ENCODE results near the gene CIT. TPM values are rescaled to one million over a fixed set of nuclear protein-coding genes. Genes with fewer than 3 reads are reported as not detected.
A peak's percentile ranks its signal among the peaks of the same experiment; 100 is the strongest.

Gene CIT
- total and polyA plus RNA-seq, 10 of the 15 experiments (the other 5 are each of a cell fraction or from before 2014, with no cell fraction given) = 1.0 to 38.2 (median 14.9) TPM

- TF ChIP-seq TCF3 (IDR thresholded peaks at IDR 0.05; ENCODE audit: borderline replicate concordance, insufficient read depth, low read depth, low read length) = no peak
Observed at GRCh38 chr12:119660076-119660475, 217.0 kb downstream of the CIT start (continued).

- H4K20me1 ChIP-seq (ENCODE audit: control insufficient read depth, insufficient read depth) = no peaks in the 10 kb centered on the region
- no peak overlapping the region for H3K4me2 ChIP-seq (ENCODE audit: control insufficient read depth, insufficient read depth)
- CTCF ChIA-PET = interaction anchor here (0.7 to 2.5 kb wide), 13 partner anchors 8 to 217 kb away, joined by 3 to 23 read pairs (median 4); partner anchors contain the start of gene PRKAB1
- intact Hi-C loops (cut with micrococcal nuclease; ENCODE audit: unreplicated experiment) (no loop called here), in situ Hi-C loops (cut with MboI) (loop anchor here (25.0 kb wide), 1 partner anchor 1522 kb away; the partner anchor contains the start of gene PEBP1)
- no peak overlapping the region for H3K4me3 ChIP-seq
- H3K79me2 ChIP-seq (ENCODE audit: control insufficient read depth, insufficient read depth, low read length) = no peaks in the 10 kb centered on the region
- no peak overlapping the region for H3K27ac ChIP-seq (ENCODE audit: control insufficient read depth, insufficient read depth)
- WGBS (ENCODE audit: insufficient coverage, insufficient replicate concordance, low lambda C conversion rate, missing lambda C conversion rate) = 16% methylated on average over 6 of the region's 6 CpGs
- RAD21 ChIA-PET (ENCODE audit: unreplicated experiment) = interaction anchor here (0.8 to 1.7 kb wide), 3 partner anchors 23 to 214 kb away, joined by 3 read pairs; no protein-coding TSS in a partner anchor
- POLR2A ChIA-PET = no interaction called here
- ATAC-seq (peak; percentile 87), DNase-seq (ENCODE audit: low read depth, low spot score) (no peak), FAIRE-seq (no peak)
- H2AFZ ChIP-seq (ENCODE audit: control insufficient read depth, low read depth, low read length) = no peak overlapping the region
- no peak for TF ChIP-seq KLF5 (IDR thresholded peaks at IDR 0.05; ENCODE audit: partially characterized antibody)
- TF ChIP-seq SMC3 (IDR thresholded peaks at IDR 0.05; ENCODE audit: borderline replicate concordance, low read length) = peak; percentile 43; the same call in 1 of the 2 replicates
- TF ChIP-seq, protein P1, sequence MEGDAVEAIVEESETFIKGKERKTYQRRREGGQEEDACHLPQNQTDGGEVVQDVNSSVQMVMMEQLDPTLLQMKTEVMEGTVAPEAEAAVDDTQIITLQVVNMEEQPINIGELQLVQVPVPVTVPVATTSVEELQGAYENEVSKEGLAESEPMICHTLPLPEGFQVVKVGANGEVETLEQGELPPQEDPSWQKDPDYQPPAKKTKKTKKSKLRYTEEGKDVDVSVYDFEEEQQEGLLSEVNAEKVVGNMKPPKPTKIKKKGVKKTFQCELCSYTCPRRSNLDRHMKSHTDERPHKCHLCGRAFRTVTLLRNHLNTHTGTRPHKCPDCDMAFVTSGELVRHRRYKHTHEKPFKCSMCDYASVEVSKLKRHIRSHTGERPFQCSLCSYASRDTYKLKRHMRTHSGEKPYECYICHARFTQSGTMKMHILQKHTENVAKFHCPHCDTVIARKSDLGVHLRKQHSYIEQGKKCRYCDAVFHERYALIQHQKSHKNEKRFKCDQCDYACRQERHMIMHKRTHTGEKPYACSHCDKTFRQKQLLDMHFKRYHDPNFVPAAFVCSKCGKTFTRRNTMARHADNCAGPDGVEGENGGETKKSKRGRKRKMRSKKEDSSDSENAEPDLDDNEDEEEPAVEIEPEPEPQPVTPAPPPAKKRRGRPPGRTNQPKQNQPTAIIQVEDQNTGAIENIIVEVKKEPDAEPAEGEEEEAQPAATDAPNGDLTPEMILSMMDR (IDR thresholded peaks at IDR 0.05 in 2 of 3, conservative IDR thresholded peaks at IDR 0.05 in 1 of 3; ENCODE audit: control insufficient read depth in 2 of 3, extremely low read depth in 1 of 3, insufficient read depth in 1 of 3, low read depth in 3 of 3, low read length in 3 of 3) = peak; percentile 82 to 90 (median 90)
- TF ChIP-seq NFYA (IDR thresholded peaks at IDR 0.05; ENCODE audit: borderline replicate concordance, low read depth, low read length) = no peak
- TF ChIP-seq RAD21 (IDR thresholded peaks at IDR 0.05; ENCODE audit: insufficient read depth, low read depth, low read length) = peak; percentile 42
- H3K27me3 ChIP-seq (replicated peaks in 1 of 2; ENCODE audit: control insufficient read depth in 2 of 2, insufficient read depth in 2 of 2, low read length in 1 of 2) = no peaks in the 10 kb centered on the region
- H3K4me1 ChIP-seq (ENCODE audit: control insufficient read depth, insufficient read depth, low read length) = no peaks in the 10 kb centered on the region
- no peaks in the 10 kb centered on the region for H3K9me3 ChIP-seq (replicated peaks; ENCODE audit: control insufficient read depth, insufficient read depth, low read length)
- H3K9ac ChIP-seq (ENCODE audit: control insufficient read depth, insufficient read depth, low read length) = no peak overlapping the region
- no TSS peak for BruUV-seq (replicated peaks)
- SMC1A ChIA-PET (ENCODE audit: uncharacterized antibody, unreplicated experiment) = interaction anchor here (1.2 kb wide), 1 partner anchor 11 kb away, joined by 6 read pairs; no protein-coding TSS in a partner anchor
- H3K36me3 ChIP-seq (ENCODE audit: control insufficient read depth in 2 of 2, insufficient read depth in 2 of 2, low read length in 1 of 2) = no peaks in the 10 kb centered on the region
Observed at GRCh38 chr12:119659289-119659897, 217.7 kb downstream of the CIT start.
